Coronary artery (tissue), 2 donors: ENCODE data around the gene MICA.
"Not testable (repeated sequence)": the region's sequence is repeated elsewhere in the genome, so short reads cannot be mapped to it uniquely, and the experiment has no call there.

ENCODE experiments used
- DNase-seq: peaks from one replicate; pipeline ENCODE4 v3.0.0-alpha.2; 2017; ENCODE audit warnings: low spot score
- H3K27ac ChIP-seq, 2 donors: fragments of 200-600 bp; sonication (generic); one replicate each; pipeline ENCODE4 v1.5.1; 2016 to 2019
- H3K4me3 ChIP-seq: fragments of 200-600 bp; sonication (generic); 2 replicates; pipeline ENCODE4 v1.5.1; 2016; ENCODE audit warnings: mild to moderate bottlenecking, moderate library complexity
- TF ChIP-seq, protein P1 (sequence below): fragments of 200-600 bp; sonication (generic); IDR thresholded peaks from one replicate; pipeline ENCODE4 v1.5.1; 2019; ENCODE audit warnings: antibody characterized with exemption

Gene MICA

DNA sequence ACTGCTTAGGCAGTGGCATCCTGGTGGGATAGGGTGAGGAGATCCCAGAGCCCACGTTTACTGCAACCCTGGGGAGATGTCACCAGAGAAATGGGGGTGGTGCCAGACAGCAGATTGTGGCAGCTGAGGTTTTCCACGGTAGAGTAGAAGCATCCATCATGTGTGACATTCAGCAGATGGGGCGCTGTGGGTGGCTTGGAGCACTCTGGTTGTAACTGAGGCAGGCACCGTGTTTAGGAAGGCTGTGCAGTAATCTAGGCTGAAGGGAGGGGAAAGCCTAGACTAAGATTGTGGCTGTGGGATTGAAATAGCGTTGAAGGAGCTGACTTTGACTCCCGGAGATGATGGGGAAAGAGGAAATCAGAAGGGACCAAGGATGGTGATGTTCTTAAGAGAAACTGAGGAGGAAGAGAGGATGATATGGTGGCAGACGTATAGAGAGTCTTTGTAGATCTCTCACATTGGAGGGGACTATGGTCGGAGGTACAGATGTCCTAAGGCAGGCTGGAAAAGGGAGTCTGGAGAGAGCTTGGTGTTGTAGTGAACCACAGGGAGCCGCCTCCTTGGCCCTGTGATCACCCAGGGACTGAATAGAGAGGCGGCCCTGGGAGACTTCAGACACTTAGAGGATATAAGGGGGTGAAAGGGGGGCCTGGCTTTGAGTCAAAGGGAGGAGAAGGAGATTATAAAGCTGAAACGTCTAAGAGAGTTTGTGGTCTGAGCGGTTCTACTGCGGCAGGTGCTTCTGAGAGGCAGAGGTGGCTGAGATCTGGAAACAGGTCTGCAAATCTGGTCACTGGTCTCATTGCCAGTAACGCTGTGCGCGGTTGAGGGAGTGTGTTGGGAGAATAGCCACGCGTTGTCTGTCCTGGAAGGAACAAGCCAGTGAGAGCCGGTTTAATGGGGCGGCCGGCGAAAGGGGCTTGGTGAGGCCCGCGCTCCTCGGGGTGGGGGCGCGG, 792 bp upstream of the MICA start:
- Histone ChIP-seq H3K4me3 (peak overlapping the region; percentile 94), H3K27ac (peak overlapping the region; percentile 99)
- TF ChIP-seq, protein P1, sequence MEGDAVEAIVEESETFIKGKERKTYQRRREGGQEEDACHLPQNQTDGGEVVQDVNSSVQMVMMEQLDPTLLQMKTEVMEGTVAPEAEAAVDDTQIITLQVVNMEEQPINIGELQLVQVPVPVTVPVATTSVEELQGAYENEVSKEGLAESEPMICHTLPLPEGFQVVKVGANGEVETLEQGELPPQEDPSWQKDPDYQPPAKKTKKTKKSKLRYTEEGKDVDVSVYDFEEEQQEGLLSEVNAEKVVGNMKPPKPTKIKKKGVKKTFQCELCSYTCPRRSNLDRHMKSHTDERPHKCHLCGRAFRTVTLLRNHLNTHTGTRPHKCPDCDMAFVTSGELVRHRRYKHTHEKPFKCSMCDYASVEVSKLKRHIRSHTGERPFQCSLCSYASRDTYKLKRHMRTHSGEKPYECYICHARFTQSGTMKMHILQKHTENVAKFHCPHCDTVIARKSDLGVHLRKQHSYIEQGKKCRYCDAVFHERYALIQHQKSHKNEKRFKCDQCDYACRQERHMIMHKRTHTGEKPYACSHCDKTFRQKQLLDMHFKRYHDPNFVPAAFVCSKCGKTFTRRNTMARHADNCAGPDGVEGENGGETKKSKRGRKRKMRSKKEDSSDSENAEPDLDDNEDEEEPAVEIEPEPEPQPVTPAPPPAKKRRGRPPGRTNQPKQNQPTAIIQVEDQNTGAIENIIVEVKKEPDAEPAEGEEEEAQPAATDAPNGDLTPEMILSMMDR = no peak
- DNase-seq = no peak

DNA sequence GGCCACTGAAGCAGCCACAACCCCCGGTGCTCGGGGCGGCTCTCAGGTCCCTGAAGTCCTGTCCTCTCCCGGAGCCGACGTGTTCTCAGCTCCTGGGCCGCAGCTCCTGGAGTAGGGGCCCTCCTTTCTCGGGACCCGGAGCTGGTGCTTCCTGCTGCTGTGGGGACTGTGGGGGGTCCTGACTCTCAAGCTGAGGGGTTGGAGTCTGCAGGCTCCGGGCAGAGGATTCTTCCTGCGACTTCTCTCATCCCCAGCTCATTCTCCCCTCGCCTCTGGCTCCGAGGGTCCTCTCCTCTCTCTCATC, 618 bp downstream of the MICA start:
- H3K27ac ChIP-seq = peak overlapping the region; percentile 99
- peak overlapping the region; percentile 94 for H3K4me3 ChIP-seq
- DNase-seq = not testable (repeated sequence)

GRCh38 chr6:31405996-31406395, 2.6 kb downstream of the MICA start:
- Histone ChIP-seq H3K4me3 (no peak overlapping the region), H3K27ac (no peak overlapping the region)
- TF ChIP-seq, protein P1 = no peak
- no peak for DNase-seq

DNA sequence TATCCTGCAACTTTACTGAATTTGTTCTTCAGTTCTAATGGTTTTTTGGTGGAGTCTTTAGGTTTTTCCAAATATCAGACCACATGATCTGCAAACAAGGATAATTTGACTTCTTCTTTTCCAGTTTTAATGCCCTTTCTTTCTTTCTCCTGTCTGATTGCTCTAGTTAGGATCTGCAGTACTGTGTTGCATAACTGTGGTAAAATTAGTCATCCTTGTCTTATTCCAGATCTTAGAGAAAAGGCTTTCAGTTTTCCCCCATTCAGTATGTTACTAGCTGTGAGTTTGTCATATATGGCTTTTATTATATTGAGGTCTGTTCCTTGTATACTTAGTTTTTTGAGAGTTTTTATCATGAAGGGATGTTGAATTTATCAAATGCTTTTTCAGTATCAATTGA, 4.3 kb downstream of the MICA start:
- H3K27ac ChIP-seq = no peak overlapping the region
- no peak for DNase-seq
- TF ChIP-seq, protein P1 = no peak
- no peak overlapping the region for H3K4me3 ChIP-seq

DNA sequence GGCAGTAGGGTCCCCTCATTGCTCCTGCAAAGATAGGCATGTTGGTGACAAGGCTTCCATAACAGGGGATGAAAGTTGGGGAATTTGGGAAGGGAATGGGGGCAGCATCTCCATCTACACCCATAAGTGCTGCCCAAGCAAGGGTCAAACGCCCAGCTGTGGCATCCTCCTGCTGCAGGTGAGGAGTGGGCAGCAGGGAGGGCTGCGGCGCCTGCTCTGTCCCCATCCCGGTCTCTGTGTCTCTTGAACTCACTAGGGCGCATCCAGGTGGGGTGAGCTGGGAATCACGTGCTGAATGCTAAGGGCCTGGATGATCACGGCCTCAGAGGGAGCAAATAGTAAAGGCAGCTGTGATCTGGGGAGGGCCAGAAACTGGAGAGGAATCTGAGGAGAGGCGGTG, 9.1 kb downstream of the MICA start:
- TF ChIP-seq, protein P1 = no peak
- Histone ChIP-seq H3K4me3 (no peak overlapping the region), H3K27ac (no peak overlapping the region)
- DNase-seq = no peak

DNA sequence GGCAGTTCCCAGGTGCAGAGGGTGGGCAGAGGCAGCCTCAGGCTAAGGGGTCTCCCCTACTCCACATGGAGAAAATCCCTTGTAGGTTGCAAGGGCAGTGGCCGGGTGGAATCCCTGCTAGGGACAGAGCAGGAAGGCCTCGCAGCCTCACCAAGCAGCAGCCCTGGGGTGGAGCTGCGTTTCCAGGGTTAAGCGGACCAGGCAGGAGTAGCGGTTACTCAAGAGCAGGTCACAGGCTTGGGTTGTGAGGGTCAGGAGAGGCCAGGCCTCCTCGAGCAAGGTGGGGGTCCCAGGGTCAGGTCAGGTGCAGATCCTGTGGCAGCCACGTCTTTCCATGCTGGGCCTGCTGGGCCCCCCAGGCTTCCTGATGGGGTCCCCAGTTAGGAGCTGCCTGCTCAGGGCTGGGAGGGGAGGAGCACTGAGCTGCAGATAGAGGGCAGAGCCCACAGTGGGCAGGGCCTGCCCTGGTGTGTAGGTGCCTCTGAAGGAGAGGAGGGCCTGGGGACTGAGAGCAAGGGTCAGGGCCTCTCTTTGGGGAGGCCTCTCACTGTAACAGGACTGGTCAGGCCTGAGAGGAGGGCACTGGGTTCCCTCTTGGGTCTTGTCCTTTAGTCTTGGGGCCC, 10.9 kb downstream of the MICA start:
- H3K27ac ChIP-seq, H3K4me3 ChIP-seq, DNase-seq: not testable (repeated sequence)

GRCh38 chr6:31414771-31415265, 11.4 kb downstream of the MICA start:
- Histone ChIP-seq H3K4me3 (no peak overlapping the region), H3K27ac (no peak overlapping the region)
- DNase-seq = no peak
- TF ChIP-seq, protein P1 = no peak
